NCI-H2107 (cell line): ENCODE measurements around the gene ZNF808.
A peak's percentile ranks its signal among the peaks of the same experiment; 100 is the strongest.
"Not testable (repeated sequence)": the region's sequence is repeated elsewhere in the genome, so short reads cannot be mapped to it uniquely, and the experiment has no call there.

ENCODE experiments used
- DNase-seq: peaks from one replicate; lab custom pipeline; 2025; lab: John Stamatoyannopoulos, UW

Gene ZNF808

GRCh38 chr19:52535771-52536447 lies 8.4 kb downstream of the ZNF808 start:
- no peak for DNase-seq

- DNase-seq, result no peak
These were observed 9.0 kb downstream of the ZNF808 start for GRCh38 chr19:52536448-52536800.

- DNase-seq, result not testable (repeated sequence)
These were observed 11.3 kb downstream of the ZNF808 start for GRCh38 chr19:52538815-52539214.

GRCh38 chr19:52541176-52541575 lies 13.7 kb downstream of the ZNF808 start:
- not testable (repeated sequence) for DNase-seq

- DNase-seq, result no peak
These were observed 14.1 kb downstream of the ZNF808 start for GRCh38 chr19:52541608-52542007.

- DNase-seq, result not testable (repeated sequence)
These were observed 15.1 kb downstream of the ZNF808 start for GRCh38 chr19:52542541-52542940.

- no peak for DNase-seq
These were observed 15.7 kb downstream of the ZNF808 start for GRCh38 chr19:52542984-52543664.

GRCh38 chr19:52554216-52554971 lies 26.9 kb downstream of the ZNF808 start:
- DNase-seq, result no peak

- no peak for DNase-seq
These were observed 29.9 kb downstream of the ZNF808 start for GRCh38 chr19:52557231-52557995.

- not testable (repeated sequence) for DNase-seq
These were observed 31.4 kb downstream of the ZNF808 start for GRCh38 chr19:52558732-52559445.

- DNase-seq, result not testable (repeated sequence)
These were observed 34.1 kb downstream of the ZNF808 start for GRCh38 chr19:52561611-52562010.

GRCh38 chr19:52566121-52566520 lies 38.7 kb downstream of the ZNF808 start:
- DNase-seq, result no peak

- no peak for DNase-seq
These were observed 39.1 kb downstream of the ZNF808 start for GRCh38 chr19:52566588-52566987.

GRCh38 chr19:52567921-52568320 lies 40.5 kb downstream of the ZNF808 start:
- DNase-seq, result no peak

GRCh38 chr19:52569638-52569999 lies 42.2 kb downstream of the ZNF808 start:
- DNase-seq, result not testable (repeated sequence)

- DNase-seq, result peak; percentile 61
These were observed 42.8 kb downstream of the ZNF808 start, which contains the start of gene ZNF701 for GRCh38 chr19:52570000-52570861. TSS of gene ZNF701 (plus strand) at chr19:52570287. CDS start at chr19:52574148, 3,861 bp downstream.

- DNase-seq, result no peak
These were observed 57.4 kb downstream of the ZNF808 start for GRCh38 chr19:52584736-52585440.

GRCh38 chr19:52585604-52586003 lies 58.1 kb downstream of the ZNF808 start:
- DNase-seq, result no peak

GRCh38 chr19:52590728-52591127 lies 63.3 kb downstream of the ZNF808 start:
- DNase-seq, result no peak

GRCh38 chr19:52592301-52592700 lies 64.8 kb downstream of the ZNF808 start:
- no peak for DNase-seq
